HepG2 (cell line): ENCODE data around the gene RABGAP1L.

Experiments
- ARNT ChIP-seq: fragments of 450-650 bp; IDR thresholded peaks from 2 replicates; pipeline ENCODE4 v1.6.1; 2017
- KAT8 ChIP-seq: IDR thresholded peaks from 2 replicates; pipeline ENCODE4 v1.6.1; 2016; ENCODE audit warnings: missing genetic modification reagents, missing compliant biosample characterization
- POLR2A ChIP-seq, 2 experiments: IDR thresholded peaks; 2 replicates each; pipeline ENCODE4 v1.6.1; 2011; ENCODE audit warnings: low read depth in 2 of 2, low read length in 2 of 2, mild to moderate bottlenecking in 1 of 2, moderate library complexity in 1 of 2; ENCODE audit not compliant: insufficient read depth in 1 of 2
- RXRB ChIP-seq: IDR thresholded peaks from 2 replicates; pipeline ENCODE4 v1.6.1; 2016; ENCODE audit warnings: borderline replicate concordance, missing genetic modification reagents, missing compliant biosample characterization
- SIN3A ChIP-seq: IDR thresholded peaks from 2 replicates; pipeline ENCODE4 v1.6.1; 2011; ENCODE audit warnings: low read depth, mild to moderate bottlenecking, control low read depth, low read length, borderline replicate concordance
- SOX13 ChIP-seq, 3 experiments: fragments of 450-650 bp in 1 of 3; sonication (generic) in 1 of 3; formaldehyde crosslinking in 1 of 3; IDR thresholded peaks in 2 of 3; conservative IDR thresholded peaks in 1 of 3; 2 replicates each; pipeline versions ENCODE4 v1.5.0 to v1.6.1; 2016 to 2020; ENCODE audit warnings: antibody characterized with exemption in 1 of 3, mild to moderate bottlenecking in 1 of 3, missing compliant biosample characterization in 1 of 3, missing genetic modification reagents in 1 of 3, moderate library complexity in 1 of 3
- ZNF577 ChIP-seq: sonication (generic); formaldehyde crosslinking; IDR thresholded peaks from 2 replicates; pipeline ENCODE4 v1.4.0; 2020; ENCODE audit warnings: mild to moderate bottlenecking, low read depth, missing genetic modification reagents, borderline replicate concordance
- ZNF615 ChIP-seq: sonication (generic); formaldehyde crosslinking; IDR thresholded peaks from 2 replicates; pipeline ENCODE4 v1.5.0; 2020; ENCODE audit warnings: mild to moderate bottlenecking, missing genetic modification reagents, borderline replicate concordance
- ZNF644 ChIP-seq: IDR thresholded peaks from 2 replicates; pipeline ENCODE4 v1.6.1; 2016; ENCODE audit warnings: low read depth
- TF ChIP-seq, protein P1 (sequence below): IDR thresholded peaks from 2 replicates; pipeline ENCODE4 v1.6.1; 2012; ENCODE audit warnings: inconsistent platforms

- TF ChIP-seq SOX13 (IDR thresholded peaks at IDR 0.05) (no peak), SOX13 (CRISPR knock-in tag; conservative IDR thresholded peaks at IDR 0.05 in 1 of 2, IDR thresholded peaks at IDR 0.05 in 1 of 2) (no peak), ZNF615 (CRISPR knock-in tag) (no peak), RXRB (no peak), ZNF644 (CRISPR knock-in tag) (no peak), ARNT (no peak), POLR2A (IDR thresholded peaks at IDR 0.05; ENCODE audit: insufficient read depth in 1 of 2, low read depth in 2 of 2, low read length in 2 of 2) (no peak), KAT8 (no peak), SIN3A (no peak), ZNF577 (CRISPR knock-in tag) (no peak)
- TF ChIP-seq, protein P1, sequence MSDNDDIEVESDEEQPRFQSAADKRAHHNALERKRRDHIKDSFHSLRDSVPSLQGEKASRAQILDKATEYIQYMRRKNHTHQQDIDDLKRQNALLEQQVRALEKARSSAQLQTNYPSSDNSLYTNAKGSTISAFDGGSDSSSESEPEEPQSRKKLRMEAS, result no peak
Observed at GRCh38 chr1:174194461-174194860, 35.1 kb downstream of the RABGAP1L start.
